MCF 10A (cell line): ENCODE measurements around the gene DNAH6. TPM values are rescaled to one million over a fixed set of nuclear protein-coding genes. Genes with fewer than 3 reads are reported as not detected.

Experiments
- BruUV-seq: library from RNA; stranded (reverse); fragments of 400-500 nt; replicated peaks from 2 replicates; lab custom pipeline; 2021; lab: Mats Ljungman, UMichigan
- CTCF ChIA-PET: fragments of 300-600 bp; sonication (Branson Sonifier 250); formaldehyde crosslinking; extraction: SDS; loops from one replicate; lab custom pipeline; 2021; ENCODE audit warnings: antibody characterized with exemption, inconsistent platforms; lab: Yijun Ruan, JAX
- POLR2A ChIA-PET: fragments of 300-600, 350-650 bp; sonication (Branson Sonifier 250); formaldehyde crosslinking; extraction: SDS; loops from one replicate; lab custom pipeline; 2020; ENCODE audit warnings: antibody characterized with exemption, inconsistent platforms; lab: Yijun Ruan, JAX
- DNase-seq: peaks from one replicate; pipeline ENCODE4 v3.0.0-alpha.2; 2018; ENCODE audit not compliant: unreplicated experiment
- H3K27ac Mint-ChIP-seq: one replicate; pipeline ENCODE4 v1.8.0; 2022; ENCODE audit warnings: mild to moderate bottlenecking, low read depth, mixed read lengths; ENCODE audit not compliant: unreplicated experiment
- H3K27me3 Mint-ChIP-seq: one replicate; pipeline ENCODE4 v1.8.0; 2022; ENCODE audit warnings: mixed read lengths; ENCODE audit not compliant: insufficient read depth, unreplicated experiment
- H3K36me3 Mint-ChIP-seq: one replicate; pipeline ENCODE4 v1.8.0; 2022; ENCODE audit warnings: mild to moderate bottlenecking, moderate library complexity, mixed read lengths; ENCODE audit not compliant: insufficient read depth, unreplicated experiment
- H3K4me1 Mint-ChIP-seq: one replicate; pipeline ENCODE4 v1.8.0; 2022; ENCODE audit warnings: mixed read lengths; ENCODE audit not compliant: insufficient read depth, unreplicated experiment
- H3K4me3 Mint-ChIP-seq: one replicate; pipeline ENCODE4 v1.8.0; 2022; ENCODE audit warnings: mild to moderate bottlenecking, moderate library complexity, mixed read lengths; ENCODE audit not compliant: unreplicated experiment
- H3K9me3 Mint-ChIP-seq: one replicate; pipeline ENCODE4 v1.8.0; 2022; ENCODE audit warnings: mixed read lengths; ENCODE audit not compliant: unreplicated experiment
- CTCF ChIP-seq: fragments of 200-600 bp; IDR thresholded peaks from one replicate; pipeline ENCODE4 v1.8.0; 2022; ENCODE audit warnings: antibody characterized with exemption, mild to moderate bottlenecking; ENCODE audit not compliant: unreplicated experiment
- intact Hi-C: fragments of 100-400 bp; cut with micrococcal nuclease; formaldehyde crosslinking; loops from 2 replicates; pipeline ENCODE4 v1.14.1; 2022
- total RNA-seq: library from RNA; stranded (reverse); gene quantifications from 2 replicates; pipeline ENCODE4 v1.2.3, GENCODE V29; 2022

The DNAH6 gene
- total RNA-seq, 1 experiment from 2014 or later, result 0.14 TPM

- H3K4me3 Mint-ChIP-seq, result no peak overlapping the region
Measured at GRCh38 chr2:84840306-84840705, 324.0 kb downstream of the DNAH6 start.

GRCh38 chr2:84841577-84841976 is 325.3 kb downstream of the DNAH6 start:
- no peak for TF ChIP-seq CTCF
- no peak for DNase-seq
- Mint-ChIP-seq H3K27ac (no peak overlapping the region), H3K4me3 (no peak overlapping the region), H3K36me3 (peaks cover 8% of the 10 kb centered on the region), H3K9me3 (peaks cover 4% of the 10 kb centered on the region), H3K27me3 (no peaks in the 10 kb centered on the region), H3K4me1 (peaks cover 12% of the 10 kb centered on the region)
- ChIA-PET CTCF (interaction anchor here (0.6 to 1.0 kb wide), 3 partner anchors 8 to 320 kb away, joined by 3 to 5 read pairs (median 3); no protein-coding TSS in a partner anchor), POLR2A (no interaction called here)
- BruUV-seq, result no TSS peak
- intact Hi-C loops, result no loop called here

More at GRCh38 chr2:84840306-84840705, 324.0 kb downstream of the DNAH6 start:
- H3K36me3 Mint-ChIP-seq, result peaks cover 11% of the 10 kb centered on the region
- H3K27ac Mint-ChIP-seq, result no peak overlapping the region
- intact Hi-C loops, result no loop called here
- TF ChIP-seq CTCF, result no peak
- DNase-seq, result no peak
- H3K9me3 Mint-ChIP-seq, result peaks cover 8% of the 10 kb centered on the region
- no peaks in the 10 kb centered on the region for H3K27me3 Mint-ChIP-seq
- CTCF ChIA-PET, result interaction anchor here (1.0 kb wide), 1 partner anchor 9 kb away, joined by 5 read pairs; no protein-coding TSS in a partner anchor
- POLR2A ChIA-PET, result interaction anchor here (0.7 kb wide), 1 partner anchor 958 kb away, joined by 3 read pairs; no protein-coding TSS in a partner anchor
- BruUV-seq, result no TSS peak
- peaks cover 12% of the 10 kb centered on the region for H3K4me1 Mint-ChIP-seq

- Mint-ChIP-seq H3K9me3 (no peaks in the 10 kb centered on the region), H3K4me3 (no peak overlapping the region), H3K4me1 (peaks cover 14% of the 10 kb centered on the region), H3K36me3 (no peaks in the 10 kb centered on the region), H3K27ac (no peak overlapping the region), H3K27me3 (no peaks in the 10 kb centered on the region)
- intact Hi-C loops, result no loop called here
- DNase-seq, result no peak
- CTCF ChIA-PET, result no interaction called here
- no peak for TF ChIP-seq CTCF
- no TSS peak for BruUV-seq
- POLR2A ChIA-PET, result no interaction called here
Measured at GRCh38 chr2:84844141-84844540, 327.8 kb downstream of the DNAH6 start.

GRCh38 chr2:84846041-84846663 is 329.9 kb downstream of the DNAH6 start:
- no peaks in the 10 kb centered on the region for H3K36me3 Mint-ChIP-seq
- intact Hi-C loops, result no loop called here
- no peaks in the 10 kb centered on the region for H3K9me3 Mint-ChIP-seq
- BruUV-seq, result no TSS peak
- H3K4me1 Mint-ChIP-seq, result peaks cover 16% of the 10 kb centered on the region
- no peaks in the 10 kb centered on the region for H3K27me3 Mint-ChIP-seq
- TF ChIP-seq CTCF, result no peak
- peak overlapping the region; percentile 50 for H3K27ac Mint-ChIP-seq
- ChIA-PET CTCF (interaction anchor here (0.6 to 0.7 kb wide), 2 partner anchors 82 to 103 kb away, joined by 3 read pairs; no protein-coding TSS in a partner anchor), POLR2A (no interaction called here)
- DNase-seq, result no peak
- H3K4me3 Mint-ChIP-seq, result no peak overlapping the region
